ENCODE data around the gene CCT8. TPM values are rescaled to one million over a fixed set of nuclear protein-coding genes. Genes with fewer than 3 reads are reported as not detected.
"Not testable (repeated sequence)": the region's sequence is repeated elsewhere in the genome, so short reads cannot be mapped to it uniquely, and the experiment has no call there.

CCT8 gene
- total and polyA plus RNA-seq, 10 of the 15 experiments (the other 5 are each of a cell fraction or from before 2014, with no cell fraction given), result 321 to 696 (median 471) TPM

- TF ChIP-seq PAX8 (IDR thresholded peaks at IDR 0.05), result peak; percentile 83; the same call in 1 of the 2 replicates
- TF ChIP-seq, protein P1, sequence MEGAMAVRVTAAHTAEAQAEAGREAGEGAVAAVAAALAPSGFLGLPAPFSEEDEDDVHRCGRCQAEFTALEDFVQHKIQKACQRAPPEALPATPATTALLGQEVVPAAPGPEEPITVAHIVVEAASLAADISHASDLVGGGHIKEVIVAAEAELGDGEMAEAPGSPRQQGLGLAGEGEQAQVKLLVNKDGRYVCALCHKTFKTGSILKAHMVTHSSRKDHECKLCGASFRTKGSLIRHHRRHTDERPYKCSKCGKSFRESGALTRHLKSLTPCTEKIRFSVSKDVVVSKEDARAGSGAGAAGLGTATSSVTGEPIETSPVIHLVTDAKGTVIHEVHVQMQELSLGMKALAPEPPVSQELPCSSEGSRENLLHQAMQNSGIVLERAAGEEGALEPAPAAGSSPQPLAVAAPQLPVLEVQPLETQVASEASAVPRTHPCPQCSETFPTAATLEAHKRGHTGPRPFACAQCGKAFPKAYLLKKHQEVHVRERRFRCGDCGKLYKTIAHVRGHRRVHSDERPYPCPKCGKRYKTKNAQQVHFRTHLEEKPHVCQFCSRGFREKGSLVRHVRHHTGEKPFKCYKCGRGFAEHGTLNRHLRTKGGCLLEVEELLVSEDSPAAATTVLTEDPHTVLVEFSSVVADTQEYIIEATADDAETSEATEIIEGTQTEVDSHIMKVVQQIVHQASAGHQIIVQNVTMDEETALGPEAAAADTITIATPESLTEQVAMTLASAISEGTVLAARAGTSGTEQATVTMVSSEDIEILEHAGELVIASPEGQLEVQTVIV (IDR thresholded peaks at IDR 0.05; ENCODE audit: borderline replicate concordance, partially characterized antibody), result no peak
- TF ChIP-seq, protein P2, sequence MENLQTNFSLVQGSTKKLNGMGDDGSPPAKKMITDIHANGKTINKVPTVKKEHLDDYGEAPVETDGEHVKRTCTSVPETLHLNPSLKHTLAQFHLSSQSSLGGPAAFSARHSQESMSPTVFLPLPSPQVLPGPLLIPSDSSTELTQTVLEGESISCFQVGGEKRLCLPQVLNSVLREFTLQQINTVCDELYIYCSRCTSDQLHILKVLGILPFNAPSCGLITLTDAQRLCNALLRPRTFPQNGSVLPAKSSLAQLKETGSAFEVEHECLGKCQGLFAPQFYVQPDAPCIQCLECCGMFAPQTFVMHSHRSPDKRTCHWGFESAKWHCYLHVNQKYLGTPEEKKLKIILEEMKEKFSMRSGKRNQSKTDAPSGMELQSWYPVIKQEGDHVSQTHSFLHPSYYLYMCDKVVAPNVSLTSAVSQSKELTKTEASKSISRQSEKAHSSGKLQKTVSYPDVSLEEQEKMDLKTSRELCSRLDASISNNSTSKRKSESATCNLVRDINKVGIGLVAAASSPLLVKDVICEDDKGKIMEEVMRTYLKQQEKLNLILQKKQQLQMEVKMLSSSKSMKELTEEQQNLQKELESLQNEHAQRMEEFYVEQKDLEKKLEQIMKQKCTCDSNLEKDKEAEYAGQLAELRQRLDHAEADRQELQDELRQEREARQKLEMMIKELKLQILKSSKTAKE (IDR thresholded peaks at IDR 0.05; ENCODE audit: low read depth, poor library complexity, severe bottlenecking), result peak; percentile 32
These were observed 4.2 kb upstream of the CCT8 start (continued) for GRCh38 chr21:29077651-29078090.

GRCh38 chr21:29076731-29077640, 3.5 kb upstream of the CCT8 start:
- FAIRE-seq; H4K20me1 ChIP-seq (ENCODE audit: control insufficient read depth, insufficient read depth); H3K27me3 ChIP-seq (replicated peaks in 1 of 2; ENCODE audit: control insufficient read depth in 2 of 2, insufficient read depth in 2 of 2, low read length in 1 of 2); H3K9me3 ChIP-seq (replicated peaks; ENCODE audit: control insufficient read depth, insufficient read depth, low read length); BruUV-seq (replicated peaks); H3K36me3 ChIP-seq (ENCODE audit: control insufficient read depth in 2 of 2, insufficient read depth in 2 of 2, low read length in 1 of 2); H2AFZ ChIP-seq (ENCODE audit: control insufficient read depth, low read depth, low read length): not testable (repeated sequence)
- ChIA-PET RAD21 (ENCODE audit: unreplicated experiment) (interaction anchor here (0.8 to 7.2 kb wide), 10 partner anchors 47 to 294 kb away, joined by 3 to 64 read pairs (median 5); partner anchors contain the start of genes BACH1, LTN1, MAP3K7CL and USP16), SMC1A (ENCODE audit: uncharacterized antibody, unreplicated experiment) (interaction anchor here (0.6 to 2.2 kb wide), 11 partner anchors 11 to 226 kb away, joined by 3 to 12 read pairs (median 3); partner anchors contain the start of gene USP16), CTCF (interaction anchor here (0.6 to 3.6 kb wide), 8 partner anchors 11 to 871 kb away, joined by 3 to 19 read pairs (median 4); partner anchors contain the start of genes BACH1 and USP16), POLR2A (interaction anchor here (0.6 to 8.7 kb wide), 8 partner anchors 44 to 300 kb away, joined by 3 to 68 read pairs (median 3); partner anchors contain the start of gene USP16)
- in situ Hi-C loops (cut with MboI), result loop anchor here (5.0 kb wide), 1 partner anchor 230 kb away; no protein-coding TSS in a partner anchor
- Histone ChIP-seq H3K9ac (ENCODE audit: control insufficient read depth, insufficient read depth, low read length) (peak overlapping the region; percentile 67), H3K27ac (ENCODE audit: control insufficient read depth, insufficient read depth) (peak overlapping the region; percentile 86), H3K4me1 (ENCODE audit: control insufficient read depth, insufficient read depth, low read length) (peaks cover 16% of the 10 kb centered on the region), H3K79me2 (ENCODE audit: control insufficient read depth, insufficient read depth, low read length) (peaks cover 23% of the 10 kb centered on the region), H3K4me2 (ENCODE audit: control insufficient read depth, insufficient read depth) (0 out of 2 replicates have a peak overlapping the region, but pooled peaks have one; percentile 35), H3K4me3 (peak overlapping the region; percentile 40)
- 35% methylated on average over 48 of the region's 50 CpGs for WGBS (ENCODE audit: insufficient coverage, insufficient replicate concordance, low lambda C conversion rate, missing lambda C conversion rate)
- intact Hi-C loops (cut with micrococcal nuclease; ENCODE audit: unreplicated experiment), result loop anchor here (2.0 to 5.0 kb wide), 2 partner anchors 85 to 156 kb away; partner anchors contain the start of gene LTN1
- ATAC-seq, result peak; percentile 20
- DNase-seq (ENCODE audit: low read depth, low spot score), result peak; percentile 46
- TF ChIP-seq IRF3 (IDR thresholded peaks at IDR 0.05), result peak; percentile 64
- peak in 1 of 2 experiments; percentile 25; a peak in 1 of 4 replicates for TF ChIP-seq BHLHE40 (IDR thresholded peaks at IDR 0.05; ENCODE audit: borderline replicate concordance in 1 of 2, low read depth in 2 of 2, low read length in 1 of 2)
- TF ChIP-seq CHD2 (IDR thresholded peaks at IDR 0.05; ENCODE audit: borderline replicate concordance, low read depth, low read length), result peak; percentile 32; the same call in 1 of the 2 replicates
- peak; percentile 96 for TF ChIP-seq MLLT1 (IDR thresholded peaks at IDR 0.05)
